GM18858 (cell line): ENCODE measurements around the gene GTF3C1.
A peak's percentile ranks its signal among the peaks of the same experiment; 100 is the strongest.

ENCODE experiments used
- ATAC-seq: cut with Tn5 transposase; IDR thresholded peaks from one replicate; pipeline ENCODE4 v1.9.1; 2021; ENCODE audit not compliant: unreplicated experiment

The GTF3C1 gene

DNA sequence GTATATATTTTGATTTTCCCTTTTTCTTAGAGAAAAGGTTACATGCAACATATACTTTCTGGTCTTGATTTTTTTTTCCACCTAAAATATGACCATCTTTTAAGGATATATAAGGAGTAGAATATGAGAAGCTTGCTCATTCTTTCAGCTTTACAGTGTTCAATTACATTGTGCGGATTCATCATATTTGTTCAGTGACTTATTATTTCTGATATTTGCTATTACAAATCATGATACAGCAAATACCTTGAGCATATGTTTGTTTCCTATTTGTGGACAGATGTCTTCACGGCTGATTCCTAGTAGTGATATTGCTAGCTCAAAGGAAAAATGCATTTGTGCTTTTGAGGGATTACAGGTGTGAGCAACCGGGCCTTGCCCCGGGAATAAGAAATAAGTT, 18.4 kb upstream of the GTF3C1 start:
- no peak for ATAC-seq

DNA sequence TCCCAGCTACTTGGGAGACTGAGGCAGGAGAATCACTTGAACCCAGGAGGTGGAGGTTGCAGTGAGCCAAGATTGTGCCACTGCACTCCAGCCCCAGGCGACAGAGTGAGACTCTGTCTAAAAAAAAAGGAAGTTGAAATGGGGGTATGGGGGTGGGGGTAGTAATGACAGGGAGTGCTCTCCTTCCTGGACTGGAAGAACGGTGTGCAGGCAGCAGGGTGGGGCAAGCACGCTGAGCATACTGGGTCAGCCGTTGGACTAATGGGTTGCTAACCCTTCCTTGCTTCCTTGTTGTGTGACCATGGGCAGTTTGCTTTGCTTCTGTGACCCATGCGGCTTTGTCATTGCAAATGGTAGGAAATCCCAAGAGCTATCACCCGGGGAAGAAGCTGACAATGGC, 16.7 kb upstream of the GTF3C1 start:
- no peak for ATAC-seq

DNA sequence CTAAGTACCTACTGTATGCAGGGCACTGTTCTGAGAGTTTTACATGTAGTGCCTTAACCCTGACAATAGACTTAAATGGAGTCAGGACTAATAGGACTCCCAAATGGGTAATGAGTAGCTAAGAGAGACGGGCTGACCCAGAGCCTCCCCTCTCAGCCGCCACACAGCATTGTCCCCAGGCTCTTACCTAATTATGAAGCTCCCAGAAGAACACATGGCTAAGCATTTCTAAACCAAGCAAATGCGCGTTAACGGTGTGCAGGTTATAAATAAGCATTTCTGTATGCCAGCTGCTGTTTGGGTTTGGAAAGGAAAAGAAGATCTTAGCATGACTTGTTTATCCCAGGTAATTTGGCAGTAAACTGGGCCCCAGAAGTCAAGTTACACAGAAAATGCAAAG, 14.5 kb upstream of the GTF3C1 start:
- no peak for ATAC-seq

DNA sequence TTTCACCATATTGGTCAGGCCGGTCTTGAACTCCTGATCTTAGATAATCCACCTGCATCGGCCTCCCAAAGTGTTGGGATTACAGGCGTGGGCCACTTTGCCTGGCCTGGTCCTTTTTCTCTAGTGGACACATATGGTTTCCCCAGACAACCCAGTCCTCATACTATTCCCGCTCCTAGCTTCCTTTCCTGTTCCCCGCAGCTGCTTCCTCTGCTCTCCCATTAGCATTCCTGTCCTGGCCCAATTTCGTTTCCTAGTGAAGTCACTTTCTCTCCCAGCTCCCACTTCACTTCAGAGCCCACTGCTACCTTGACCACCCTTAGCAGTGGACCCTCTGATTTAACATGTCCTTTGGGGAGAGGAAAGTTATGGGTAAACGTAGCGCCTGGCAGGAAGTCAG, 11.5 kb upstream of the GTF3C1 start:
- no peak for ATAC-seq

DNA sequence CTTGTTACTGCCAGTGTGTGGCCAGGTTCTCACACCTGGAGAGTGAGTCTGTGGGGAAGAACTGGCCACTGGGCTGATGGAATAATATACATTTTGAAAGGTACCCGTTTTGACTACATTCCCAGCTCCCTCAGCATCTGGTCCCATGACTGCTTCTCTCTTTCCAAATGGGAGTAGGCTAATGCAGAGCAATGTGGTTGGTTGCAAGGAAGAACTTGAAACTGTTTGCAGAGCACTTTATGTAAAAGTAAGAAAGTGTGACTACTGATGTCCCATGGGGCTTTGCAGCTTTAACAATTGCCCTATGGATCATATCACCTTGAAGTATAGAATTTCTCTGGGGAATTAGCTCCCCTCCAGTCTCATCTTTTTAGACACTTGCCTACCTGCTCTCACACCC, 9.2 kb upstream of the GTF3C1 start:
- ATAC-seq: no peak

DNA sequence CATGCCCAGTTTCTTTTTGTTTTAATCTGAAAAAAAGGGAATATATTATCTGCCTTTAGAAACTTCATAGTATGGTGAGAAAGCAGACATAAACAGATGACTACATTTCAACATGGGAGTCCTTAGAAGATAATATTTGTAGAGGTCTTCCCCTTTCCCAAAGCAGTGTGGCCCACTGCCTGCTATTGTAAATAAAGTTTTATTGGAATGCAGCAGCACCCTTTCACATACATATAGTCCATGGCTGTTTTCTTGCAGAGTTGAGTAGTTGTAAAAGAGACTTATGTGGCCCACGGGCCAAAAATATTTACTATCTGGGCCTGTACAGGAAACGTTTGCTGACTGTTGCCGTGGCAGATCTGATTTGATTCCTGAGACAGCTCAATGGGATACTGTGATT, 8.7 kb upstream of the GTF3C1 start:
- no peak for ATAC-seq

DNA sequence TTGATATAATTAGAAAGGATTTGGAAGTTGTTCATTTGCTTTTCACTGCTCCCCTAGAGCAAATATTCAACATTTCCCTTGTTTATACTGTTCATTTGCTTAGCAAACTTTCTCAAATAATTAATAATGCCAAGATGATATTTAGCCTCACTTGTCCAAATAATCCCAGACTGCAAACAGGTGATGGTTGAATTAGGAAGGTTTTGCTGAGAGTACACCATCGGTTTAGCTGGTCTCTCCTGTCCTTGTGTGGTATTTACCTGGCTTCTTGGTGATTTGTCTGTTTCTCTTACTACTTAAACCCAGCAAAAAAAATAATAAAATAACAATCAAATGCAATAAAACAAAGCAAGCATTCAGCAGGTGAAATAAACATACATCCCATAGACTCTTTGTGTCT, 6.8 kb upstream of the GTF3C1 start:
- ATAC-seq: no peak

DNA sequence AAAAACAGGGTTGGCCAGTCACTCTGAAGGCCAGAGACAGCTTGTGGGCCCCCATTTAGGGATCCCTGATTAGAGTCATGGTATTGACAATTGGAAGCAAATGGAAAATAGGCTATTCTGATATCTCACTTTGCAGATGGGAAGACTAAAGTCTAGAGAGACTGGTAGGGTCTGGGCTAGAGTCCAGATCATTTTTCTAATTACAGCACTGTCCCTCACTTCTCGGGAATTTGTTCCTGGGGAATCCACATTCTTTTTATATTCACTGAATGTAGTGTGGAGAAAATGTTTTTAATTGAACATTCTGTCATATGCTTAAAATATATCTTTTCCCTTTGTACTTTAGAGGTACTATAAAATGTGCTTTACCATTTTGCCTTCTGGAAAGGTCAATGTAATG, 1.3 kb upstream of the GTF3C1 start:
- ATAC-seq: no peak

DNA sequence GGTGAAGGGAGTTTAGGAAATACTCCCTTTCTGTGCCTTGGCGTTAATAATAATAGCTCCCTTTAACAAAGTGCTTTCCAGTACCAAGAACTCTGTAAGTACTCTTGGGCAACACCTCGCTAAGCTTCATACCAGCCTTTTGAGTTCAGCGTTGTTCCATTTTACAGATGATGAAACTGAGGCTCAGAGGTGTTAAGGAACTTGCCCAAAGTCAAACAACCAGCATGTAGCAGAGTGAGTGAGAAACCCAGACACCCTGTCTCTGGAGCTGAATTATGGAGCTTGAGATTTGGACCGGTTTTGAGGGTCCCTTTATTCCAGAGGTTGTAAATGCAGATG, 838 bp upstream of the GTF3C1 start:
- no peak for ATAC-seq

DNA sequence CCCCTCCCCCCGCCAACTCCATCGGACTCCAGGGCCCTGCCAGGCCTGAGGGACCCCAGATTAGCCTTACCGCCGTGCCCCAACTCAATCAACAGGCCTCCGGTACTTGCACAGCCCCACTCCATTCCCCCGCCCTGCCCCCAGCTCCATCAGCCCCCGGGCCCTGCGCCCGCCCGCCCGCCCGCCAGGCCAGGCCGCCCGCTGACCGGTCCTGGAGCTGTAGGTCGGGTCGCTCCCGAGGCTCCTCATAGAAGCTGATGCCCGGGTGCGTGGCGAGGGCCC, 308 bp downstream of the GTF3C1 start:
- peak; percentile 8 for ATAC-seq

DNA sequence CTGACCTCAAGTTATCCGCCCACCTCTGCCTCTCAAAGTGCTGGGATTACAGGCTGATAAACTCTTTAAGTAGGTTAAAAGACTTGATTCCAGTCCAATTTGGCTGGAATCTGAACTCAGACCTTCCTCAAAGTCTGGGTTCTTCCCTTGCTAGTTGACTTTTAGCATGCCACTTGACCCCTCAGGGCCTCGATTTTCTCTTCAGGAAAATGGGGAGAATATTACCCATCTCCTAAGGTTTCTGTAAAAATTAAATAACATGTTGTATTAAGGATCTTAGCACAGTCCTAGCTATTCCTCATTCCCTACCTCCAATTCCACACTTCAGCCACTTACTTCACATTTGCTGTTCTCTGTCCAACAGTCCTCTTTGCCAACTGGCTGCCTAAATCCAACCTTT, 1.9 kb downstream of the GTF3C1 start:
- ATAC-seq: no peak

DNA sequence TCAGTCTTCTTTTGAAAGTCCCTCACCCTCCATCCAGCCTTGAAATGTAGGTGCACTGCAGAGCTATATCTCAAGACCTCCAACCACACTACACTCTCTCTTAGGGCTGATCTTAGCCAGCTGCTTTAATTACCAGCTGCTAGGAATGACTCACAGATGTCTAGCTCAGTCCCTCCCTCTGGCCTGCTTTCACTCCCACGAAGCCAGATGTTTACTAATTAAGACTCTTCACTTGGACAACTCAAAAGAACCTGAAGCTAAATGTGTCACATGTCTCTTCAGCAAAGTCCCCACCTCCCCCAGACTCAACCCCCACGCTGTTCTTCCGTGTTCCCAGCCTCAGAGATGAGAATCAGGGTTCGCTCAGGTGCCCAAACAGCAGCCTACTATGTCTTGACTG, 2.6 kb downstream of the GTF3C1 start:
- no peak for ATAC-seq

DNA sequence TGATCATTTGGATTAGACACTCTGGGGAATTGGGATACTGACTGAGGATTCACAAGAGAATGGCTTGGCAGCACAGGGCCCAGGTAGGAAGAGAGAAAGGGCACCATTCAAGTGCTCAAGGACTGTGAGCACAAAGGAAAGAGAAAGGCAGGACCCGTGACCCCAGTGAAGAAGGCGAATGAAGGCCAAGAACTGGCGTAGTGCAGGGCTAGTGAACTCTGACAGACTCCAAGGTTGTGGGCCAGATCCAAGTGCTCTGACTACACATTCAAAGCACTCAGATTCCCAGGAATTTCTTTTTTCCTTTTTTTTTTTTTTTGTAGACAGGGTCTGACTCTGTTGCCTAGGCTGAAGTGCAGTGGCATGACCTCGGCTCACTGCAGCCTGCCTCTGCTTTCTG, 5.0 kb downstream of the GTF3C1 start:
- ATAC-seq: no peak

DNA sequence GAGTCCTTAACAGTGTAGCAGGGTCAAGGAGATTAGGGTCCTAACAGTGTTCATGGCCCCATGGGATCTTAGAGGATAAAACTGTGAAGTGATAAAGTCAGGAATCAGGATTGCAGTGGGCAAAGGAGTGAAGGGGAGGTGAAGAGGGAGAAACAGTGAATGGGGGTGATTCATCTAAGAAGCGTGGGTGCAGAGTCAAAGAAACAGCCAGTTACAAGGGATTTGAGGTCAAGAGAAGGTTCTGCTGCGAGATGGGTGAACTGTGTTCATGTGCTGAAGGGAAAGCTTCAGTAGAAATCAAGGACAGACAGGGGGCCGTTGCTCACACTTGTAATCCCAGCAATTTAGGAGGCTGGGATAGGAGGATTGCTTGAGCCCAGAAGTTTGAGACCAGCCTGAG, 5.9 kb downstream of the GTF3C1 start:
- no peak for ATAC-seq

DNA sequence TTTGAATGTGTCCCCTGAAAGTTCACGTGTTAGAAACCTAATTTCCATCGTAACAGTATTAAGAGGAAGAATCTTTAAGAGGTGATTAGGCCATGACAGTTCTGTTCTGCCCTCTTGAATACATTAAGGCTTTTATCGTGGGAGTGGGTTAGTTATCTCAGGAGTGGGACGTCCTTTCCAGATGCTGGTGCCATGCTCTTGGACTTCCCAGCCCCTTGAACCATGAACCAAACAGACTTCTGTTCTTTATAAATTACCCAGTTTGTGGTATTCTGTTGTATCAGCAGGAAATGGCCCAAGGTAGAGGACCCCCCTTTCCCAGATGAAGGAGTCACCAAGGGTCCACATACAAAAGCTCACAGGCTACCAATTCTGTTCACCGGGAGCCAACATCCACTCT, 10.1 kb downstream of the GTF3C1 start:
- no peak for ATAC-seq

DNA sequence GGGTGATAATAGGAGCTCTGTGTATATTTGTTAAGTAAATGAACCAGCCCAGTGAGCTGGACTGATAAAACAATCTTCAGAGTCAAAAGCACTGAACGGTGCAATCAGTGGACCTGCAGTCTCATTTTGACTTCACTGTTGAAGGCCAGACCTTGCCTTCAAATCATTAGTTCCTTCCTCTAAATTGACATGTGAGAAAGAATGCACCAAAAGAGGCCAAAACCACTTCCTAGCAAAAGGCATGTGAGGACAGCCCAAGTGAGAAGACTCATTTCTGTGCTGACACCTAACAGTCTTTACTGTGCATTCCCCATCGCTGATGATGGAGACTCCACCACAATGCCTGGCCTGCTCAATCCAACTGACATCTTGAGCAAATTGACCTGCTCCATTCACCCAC, 10.6 kb downstream of the GTF3C1 start:
- ATAC-seq: no peak

DNA sequence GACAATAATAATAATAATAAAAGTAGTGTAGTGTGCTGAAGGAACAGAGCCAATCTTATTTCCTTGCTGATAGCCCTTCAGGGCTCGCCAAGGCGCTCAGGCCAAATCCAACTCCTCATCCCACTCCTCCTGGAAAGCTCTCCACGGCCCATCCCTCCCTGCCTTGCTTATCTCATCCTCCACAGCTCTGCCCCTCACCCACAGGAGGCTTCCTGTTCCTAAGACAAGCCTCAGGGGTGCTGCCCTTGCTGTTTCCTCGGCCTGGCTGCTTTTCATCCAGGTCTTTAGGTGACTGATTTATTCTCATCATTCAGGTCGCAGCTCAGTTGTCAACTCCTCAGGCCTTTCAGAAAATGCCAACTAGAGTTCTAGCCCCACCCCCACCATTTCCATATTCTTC, 11.2 kb downstream of the GTF3C1 start:
- no peak for ATAC-seq

DNA sequence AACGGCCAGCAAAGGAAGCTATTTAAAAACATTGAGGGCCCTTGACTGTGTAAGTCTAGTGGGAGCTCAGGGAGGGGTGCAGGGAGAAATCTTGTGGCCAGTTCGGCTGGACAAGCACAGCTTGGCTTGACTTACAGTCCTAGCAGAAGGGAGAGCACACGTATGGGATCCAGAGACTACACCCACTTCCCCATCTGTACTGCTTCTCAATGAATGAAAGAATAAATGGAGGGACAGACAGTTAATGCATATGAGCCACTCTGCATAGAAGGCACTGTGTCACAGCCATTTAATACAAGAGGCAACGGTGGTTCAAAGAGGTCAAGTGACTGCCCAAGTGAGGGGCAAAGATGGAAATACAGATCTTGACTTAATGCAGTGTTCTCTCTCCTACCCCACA, 15.5 kb downstream of the GTF3C1 start:
- no peak for ATAC-seq

DNA sequence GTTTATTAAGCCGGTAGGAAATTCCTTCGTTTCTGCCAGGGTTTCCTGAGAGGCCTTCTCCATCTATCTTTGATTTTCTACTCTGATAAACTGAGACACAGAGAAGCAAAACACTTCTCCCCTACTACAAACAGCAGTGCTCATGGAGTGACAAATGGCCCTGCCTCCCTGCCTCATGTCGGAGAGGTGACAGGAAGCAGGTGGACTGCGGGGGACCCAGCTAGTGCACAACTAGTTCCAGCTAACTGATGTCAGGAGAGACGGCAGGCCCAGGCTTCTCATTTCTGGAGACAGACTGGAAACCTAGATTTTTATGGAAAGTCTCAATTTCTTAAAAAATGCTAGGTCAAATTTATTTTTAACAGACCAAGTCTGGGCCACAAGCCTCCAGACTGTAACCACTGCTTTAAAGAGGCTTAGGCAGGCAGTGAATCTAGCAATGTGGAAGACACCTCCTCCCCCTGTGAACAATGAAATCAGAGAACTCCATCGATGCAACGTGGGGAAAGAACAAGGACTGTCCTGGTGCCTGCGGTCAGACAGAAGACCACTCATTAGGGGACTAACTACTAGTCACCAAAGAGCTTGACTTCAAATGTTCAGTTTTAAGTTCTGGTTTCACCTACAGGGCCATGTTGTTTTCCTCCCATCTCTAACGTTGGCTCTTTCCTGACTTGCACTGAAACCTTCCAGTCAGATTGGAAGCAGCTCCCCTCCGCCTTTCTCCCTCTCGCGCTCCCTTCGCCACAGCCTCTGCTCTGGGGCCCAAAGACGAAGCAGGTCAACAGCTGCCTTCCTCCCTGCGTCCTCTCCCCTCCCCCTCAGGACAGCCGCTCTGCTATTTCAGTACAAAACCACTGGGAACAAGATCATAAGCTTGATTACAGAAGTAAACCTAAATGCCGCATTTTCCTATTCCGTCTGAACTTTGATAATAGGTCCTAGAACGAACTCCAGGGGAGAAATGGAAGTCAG, 17.6 kb downstream of the GTF3C1 start:
- ATAC-seq: no peak

DNA sequence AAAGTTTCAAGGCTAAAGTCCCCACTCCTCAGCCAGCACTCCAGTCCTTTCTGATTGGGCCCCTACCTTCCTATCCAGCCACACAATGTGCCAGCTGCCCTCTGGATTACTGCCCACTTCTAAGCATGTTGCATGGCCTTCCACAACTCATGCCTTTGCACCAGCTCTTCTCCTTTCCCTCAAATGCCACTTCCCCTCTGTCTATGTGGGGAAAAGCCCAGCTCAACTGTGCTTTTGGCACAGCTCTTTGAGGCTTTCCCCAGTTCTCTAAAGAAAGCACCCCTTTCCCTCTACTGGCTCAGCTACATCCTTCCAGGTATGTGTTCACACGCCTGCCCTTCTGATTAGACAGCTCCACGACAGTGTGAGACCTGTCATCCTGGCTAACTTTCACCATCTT, 18.5 kb downstream of the GTF3C1 start:
- no peak for ATAC-seq

DNA sequence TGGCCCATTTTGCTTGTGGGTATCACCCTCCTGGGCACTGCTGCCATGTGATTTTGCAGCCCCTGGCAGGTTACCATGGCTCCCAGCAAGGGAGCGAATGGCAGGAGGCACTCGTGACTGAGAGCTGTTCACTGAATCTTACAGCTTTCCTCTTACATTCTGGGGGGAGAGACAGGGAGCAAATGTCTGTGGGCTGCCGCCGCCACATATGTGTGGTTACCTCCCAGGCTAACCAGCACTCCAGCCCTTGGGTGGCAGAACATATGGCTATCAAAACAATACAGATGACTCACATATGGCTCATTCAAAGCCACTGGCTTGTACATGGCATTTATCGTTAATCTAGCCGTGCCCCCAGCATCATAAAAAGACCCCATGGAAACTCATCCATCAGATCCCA, 19.8 kb downstream of the GTF3C1 start:
- ATAC-seq: no peak

DNA sequence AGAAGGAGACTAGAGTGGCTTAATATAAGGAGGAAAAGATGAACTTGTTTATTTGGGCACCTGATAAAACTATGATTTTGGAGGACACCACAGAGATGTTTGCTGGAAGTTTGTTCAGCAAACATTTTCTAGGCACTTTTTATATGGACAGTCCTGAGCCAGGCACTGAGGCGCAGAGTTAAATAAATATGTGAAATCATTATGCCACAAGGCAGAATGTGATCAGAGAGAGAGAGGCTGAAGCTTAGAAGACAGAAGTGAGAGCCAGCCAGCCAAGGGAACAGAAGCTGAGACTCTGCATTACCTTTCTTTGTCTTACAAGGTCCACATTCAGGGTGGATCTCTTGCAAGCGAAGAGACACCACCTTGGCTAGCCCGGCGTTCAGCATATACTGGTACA, 21.4 kb downstream of the GTF3C1 start:
- ATAC-seq: no peak

DNA sequence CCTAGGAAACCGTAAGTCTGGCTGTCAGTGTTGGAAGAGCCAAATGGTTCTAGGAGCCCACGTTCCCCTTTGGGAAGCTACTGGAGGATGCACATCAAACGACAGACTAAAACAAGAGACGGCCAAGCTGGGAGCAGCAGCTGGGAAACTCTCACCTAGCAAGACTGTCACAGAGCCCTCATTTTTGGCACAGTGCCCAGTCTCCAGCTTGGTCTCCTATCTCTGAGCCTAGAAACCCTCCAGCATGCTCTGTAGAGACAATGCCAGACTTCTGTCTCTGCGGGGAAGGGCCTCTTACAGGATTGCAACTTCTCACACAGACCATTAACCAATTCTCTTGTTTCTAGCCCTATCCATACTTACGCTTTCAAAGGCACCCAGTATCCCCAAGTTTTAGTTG, 23.5 kb downstream of the GTF3C1 start:
- ATAC-seq: no peak
